Mesendoderm (in vitro differentiated cells): ENCODE data around the gene MSLN.

Source experiments
- DNase-seq: peaks from one replicate; pipeline ENCODE4 v3.0.0; 2013
- H2AK5ac ChIP-seq: 2 replicates; pipeline ENCODE4 v1.6.1; 2013; ENCODE audit warnings: low read length, inconsistent platforms
- H2BK120ac ChIP-seq: 2 replicates; pipeline ENCODE4 v1.6.1; 2013; ENCODE audit warnings: low read depth, mild to moderate bottlenecking, low read length, moderate library complexity, mixed read lengths
- H2BK15ac ChIP-seq: replicated peaks from 2 replicates; pipeline ENCODE4 v1.6.1; 2013; ENCODE audit warnings: low read depth, mild to moderate bottlenecking, moderate library complexity
- H2BK5ac ChIP-seq: 2 replicates; pipeline ENCODE4 v1.6.1; 2013; ENCODE audit warnings: low read length, inconsistent platforms
- H3K18ac ChIP-seq: 2 replicates; pipeline ENCODE4 v1.6.1; 2013; ENCODE audit warnings: mild to moderate bottlenecking, low read length, mixed read lengths
- H3K23ac ChIP-seq: one replicate; pipeline ENCODE4 v1.6.1; 2013; ENCODE audit warnings: low read length
- H3K27ac ChIP-seq: 2 replicates; pipeline ENCODE4 v1.5.1; 2013; ENCODE audit warnings: low read depth, mild to moderate bottlenecking, inconsistent platforms, low read length, moderate library complexity
- H3K27me3 ChIP-seq: 2 replicates; pipeline ENCODE4 v1.6.1; 2013; ENCODE audit warnings: low read length, control low read depth, mild to moderate bottlenecking, inconsistent platforms; ENCODE audit not compliant: insufficient read depth, poor library complexity
- H3K36me3 ChIP-seq: 2 replicates; pipeline ENCODE4 v1.6.1; 2013; ENCODE audit warnings: low read length, inconsistent platforms; ENCODE audit not compliant: control insufficient read depth, insufficient read depth
- H3K4ac ChIP-seq: one replicate; pipeline ENCODE4 v1.6.1; 2013; ENCODE audit warnings: low read depth, mild to moderate bottlenecking, low read length, moderate library complexity
- H3K4me1 ChIP-seq: 2 replicates; pipeline ENCODE4 v1.6.1; 2013; ENCODE audit warnings: low read depth, low read length, inconsistent platforms; ENCODE audit not compliant: control insufficient read depth
- H3K4me2 ChIP-seq: 2 replicates; pipeline ENCODE4 v1.6.1; 2013; ENCODE audit warnings: low read length
- H3K4me3 ChIP-seq: 2 replicates; pipeline ENCODE4 v1.5.1; 2013; ENCODE audit warnings: mild to moderate bottlenecking, low read length
- H3K56ac ChIP-seq: one replicate; pipeline ENCODE4 v1.6.1; 2013; ENCODE audit warnings: low read length
- H3K79me1 ChIP-seq: 2 replicates; pipeline ENCODE4 v1.6.1; 2013; ENCODE audit warnings: low read length, inconsistent platforms
- H3K79me2 ChIP-seq: 2 replicates; pipeline ENCODE4 v1.6.1; 2013; ENCODE audit warnings: mild to moderate bottlenecking, low read length; ENCODE audit not compliant: control insufficient read depth, insufficient read depth
- H3K9ac ChIP-seq: 2 replicates; pipeline ENCODE4 v1.6.1; 2013; ENCODE audit warnings: low read length, inconsistent platforms
- H4K5ac ChIP-seq: one replicate; pipeline ENCODE4 v1.6.1; 2013; ENCODE audit warnings: low read length
- H4K8ac ChIP-seq: one replicate; pipeline ENCODE4 v1.6.1; 2013; ENCODE audit warnings: low read depth, mild to moderate bottlenecking, control low read depth, low read length, moderate library complexity
- WGBS: extraction: QIAGEN DNeasy Blood & Tissue Kit; methylation state at CpG from one replicate; pipeline ENCODE4 v1.1.7; 2013; ENCODE audit warnings: low lambda C conversion rate, missing lambda C conversion rate; ENCODE audit not compliant: insufficient coverage; ENCODE audit errors: extremely low coverage; 5-methylcytosine and 5-hydroxymethylcytosine counted together

MSLN gene

DNA sequence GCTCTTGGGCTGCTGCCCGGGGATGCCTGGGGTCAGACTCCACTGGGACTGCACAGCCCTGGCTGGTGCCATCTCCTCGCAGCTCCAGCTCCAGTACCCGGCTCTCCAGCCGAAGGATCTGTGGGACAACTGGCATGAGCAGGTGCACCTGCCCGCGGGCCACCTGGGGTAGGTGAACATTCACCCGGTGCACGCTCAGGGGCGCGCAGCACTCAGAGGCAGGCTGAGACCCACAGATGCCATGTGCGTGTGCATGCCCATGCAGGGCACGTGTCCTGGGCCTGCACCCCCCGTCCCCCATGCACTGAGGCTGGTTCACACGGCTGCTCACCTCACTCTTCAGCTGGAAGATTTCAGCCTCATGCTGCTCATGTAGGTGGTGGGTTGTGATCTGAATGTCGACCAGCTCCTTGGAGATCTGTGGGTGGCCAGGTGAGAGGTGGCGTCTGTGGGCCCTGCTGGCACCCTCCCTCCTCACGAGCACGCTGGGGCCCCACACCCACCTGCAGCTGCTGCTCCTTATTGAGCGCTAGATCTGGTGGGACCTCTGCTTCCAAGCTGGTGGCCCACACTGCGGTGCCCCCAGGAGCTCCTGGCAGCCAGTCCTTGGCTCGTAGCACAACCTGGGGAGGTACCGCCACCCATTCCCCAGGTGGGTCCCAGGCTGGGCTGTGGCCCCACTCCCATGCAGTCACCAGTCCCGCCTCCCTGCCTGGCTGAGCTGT, 34.9 kb upstream of the MSLN start:
- no peak overlapping the region for H4K5ac ChIP-seq
- no peak overlapping the region for H4K8ac ChIP-seq
- no peak overlapping the region for H2AK5ac ChIP-seq
- DNase-seq: no peak
- no peak overlapping the region for H2BK120ac ChIP-seq
- H2BK5ac ChIP-seq: no peak overlapping the region
- no CpG with 5 or more reads among the region's 23 CpGs for WGBS
- H3K56ac ChIP-seq: no peak overlapping the region
- no peak overlapping the region for H3K4ac ChIP-seq
- no peak overlapping the region for H2BK15ac ChIP-seq
- no peaks in the 10 kb centered on the region for H3K36me3 ChIP-seq
- H3K23ac ChIP-seq: no peak overlapping the region
- H3K4me1 ChIP-seq: no peaks in the 10 kb centered on the region
- no peaks in the 10 kb centered on the region for H3K79me2 ChIP-seq
- H3K9ac ChIP-seq: no peak overlapping the region
- no peak overlapping the region for H3K4me3 ChIP-seq
- H3K27ac ChIP-seq: no peak overlapping the region
- H3K4me2 ChIP-seq: no peak overlapping the region
- no peaks in the 10 kb centered on the region for H3K79me1 ChIP-seq
- no peak overlapping the region for H3K18ac ChIP-seq
- no peaks in the 10 kb centered on the region for H3K27me3 ChIP-seq

- no peak overlapping the region for H4K8ac ChIP-seq
- H3K9ac ChIP-seq: no peak overlapping the region
- no peaks in the 10 kb centered on the region for H3K79me2 ChIP-seq
- no peak overlapping the region for H2BK120ac ChIP-seq
- no peak overlapping the region for H2BK5ac ChIP-seq
- no peak overlapping the region for H3K4me2 ChIP-seq
- H2BK15ac ChIP-seq: no peak overlapping the region
- H3K56ac ChIP-seq: no peak overlapping the region
- no peak overlapping the region for H3K27ac ChIP-seq
- H4K5ac ChIP-seq: no peak overlapping the region
- no peak overlapping the region for H2AK5ac ChIP-seq
- no peak overlapping the region for H3K23ac ChIP-seq
- no peak overlapping the region for H3K4ac ChIP-seq
- no peak overlapping the region for H3K18ac ChIP-seq
- no peaks in the 10 kb centered on the region for H3K79me1 ChIP-seq
- H3K27me3 ChIP-seq: no peaks in the 10 kb centered on the region
- no peak for DNase-seq
- no CpG with 5 or more reads among the region's 9 CpGs for WGBS
- no peaks in the 10 kb centered on the region for H3K4me1 ChIP-seq
- no peak overlapping the region for H3K4me3 ChIP-seq
- no peaks in the 10 kb centered on the region for H3K36me3 ChIP-seq
Measured at GRCh38 chr16:726188-726437, 34.4 kb upstream of the MSLN start.

DNA sequence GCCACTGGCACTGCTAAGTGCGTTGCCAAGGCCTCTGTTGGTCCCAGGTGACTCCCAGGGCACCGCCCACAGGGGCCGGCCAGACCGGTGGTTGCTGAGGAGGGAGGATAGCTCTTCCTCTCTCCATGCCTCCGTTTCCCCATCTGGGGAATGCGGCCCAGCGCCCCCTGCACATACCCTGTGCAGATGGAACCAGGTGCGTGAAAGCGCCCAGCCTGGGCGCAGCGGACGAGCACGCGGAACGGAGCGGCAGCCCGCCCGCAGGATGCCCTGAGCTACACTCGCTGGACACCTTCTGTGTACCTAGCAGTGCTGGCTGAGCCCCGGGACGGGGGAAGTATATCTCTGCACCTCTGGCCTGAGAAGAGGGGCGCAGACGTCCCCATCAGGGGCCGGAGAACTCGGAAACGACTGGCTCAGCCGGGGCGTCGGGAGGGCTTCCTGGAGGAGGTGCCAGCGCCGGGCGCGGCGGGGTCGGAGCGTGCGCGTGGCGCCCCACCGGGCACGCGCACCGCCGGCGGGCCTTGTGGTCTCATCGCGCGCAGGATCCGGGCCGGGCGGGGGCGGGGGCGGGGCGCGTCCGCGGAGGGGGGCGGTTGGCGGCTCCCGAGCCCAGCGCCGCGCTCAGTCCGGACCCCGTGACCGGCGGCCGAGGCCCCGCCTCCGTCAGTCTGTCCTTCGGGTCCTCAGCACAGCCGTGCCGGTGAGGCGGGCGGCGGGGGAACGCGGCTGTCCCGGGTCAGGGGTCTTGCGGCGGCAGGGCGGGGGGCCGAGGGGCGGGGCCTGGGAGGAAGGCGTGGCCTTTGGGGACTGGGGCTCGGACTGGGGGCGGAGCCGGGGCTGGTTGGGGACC, 33.9 kb upstream of the MSLN start, which contains the start of the genes CCDC78 and HAGHL:
TSS of gene CCDC78 (minus strand) at position 6 of the 853 bp plus-strand sequence. CDS start 76 bp downstream, outside the sequence.
TSS of gene HAGHL (plus strand) at position 669 of the 853 bp plus-strand sequence. CDS start 404 bp downstream, outside the sequence.
- Histone ChIP-seq H4K5ac (no peak within 1 kb of the TSS), H3K79me2 (no peaks in the 10 kb centered on the region), H3K18ac (no peak within 1 kb of the TSS), H3K4me1 (no peaks in the 10 kb centered on the region), H4K8ac (no peak within 1 kb of the TSS), H2BK5ac (no peak within 1 kb of the TSS), H2AK5ac (no peak within 1 kb of the TSS), H3K79me1 (no peaks in the 10 kb centered on the region), H3K27me3 (no peaks in the 10 kb centered on the region), H3K56ac (peak within 1 kb of the TSS; percentile 89), H3K27ac (no peak within 1 kb of the TSS), H3K4ac (no peak within 1 kb of the TSS), H2BK15ac (no peak within 1 kb of the TSS), H3K4me2 (peak within 1 kb of the TSS; percentile 77), H3K9ac (peak within 1 kb of the TSS; percentile 73), H3K23ac (peak within 1 kb of the TSS; percentile 24), H2BK120ac (no peak within 1 kb of the TSS), H3K4me3 (peak within 1 kb of the TSS; percentile 13), H3K36me3 (no peaks in the 10 kb centered on the region)
- no CpG with 5 or more reads among the region's 88 CpGs for WGBS
- DNase-seq: peak; percentile 36

DNA sequence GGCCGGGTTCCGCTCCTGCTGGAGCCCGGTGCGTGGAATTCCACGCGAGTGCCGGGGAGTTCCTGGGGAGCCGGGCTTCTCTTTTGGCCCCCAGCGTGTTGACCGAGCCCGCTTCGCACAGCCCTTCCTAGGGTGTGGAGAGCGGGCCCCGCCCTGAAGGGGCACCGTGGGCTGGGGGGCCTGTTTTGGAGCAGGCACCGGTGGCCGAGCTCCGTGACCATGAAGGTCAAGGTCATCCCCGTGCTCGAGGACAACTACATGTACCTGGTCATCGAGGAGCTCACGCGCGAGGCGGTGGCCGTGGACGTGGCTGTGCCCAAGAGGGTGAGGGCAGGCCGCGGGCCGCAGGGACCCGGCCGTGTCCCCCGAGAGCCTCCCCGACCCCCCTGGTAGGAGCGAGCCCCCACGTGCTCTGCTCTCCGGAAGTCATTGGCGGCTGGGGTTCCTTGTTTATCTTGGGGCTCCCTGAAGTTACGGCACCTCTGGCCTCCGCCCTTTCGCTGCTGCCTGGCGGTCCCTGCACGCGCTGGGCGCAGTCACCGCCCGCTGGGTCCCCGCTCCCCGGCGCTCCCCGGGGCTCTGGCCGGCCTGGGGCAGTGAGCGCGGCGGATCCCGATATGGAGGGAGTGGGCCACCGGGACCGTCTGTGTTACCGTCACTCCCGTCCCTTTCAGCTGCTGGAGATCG, 33.1 kb upstream of the MSLN start:
- H3K27ac ChIP-seq: no peak overlapping the region
- H3K4ac ChIP-seq: no peak overlapping the region
- peak overlapping the region; percentile 24 for H3K23ac ChIP-seq
- no peak overlapping the region for H2BK15ac ChIP-seq
- H2BK120ac ChIP-seq: no peak overlapping the region
- H3K36me3 ChIP-seq: no peaks in the 10 kb centered on the region
- no peak overlapping the region for H3K18ac ChIP-seq
- H4K5ac ChIP-seq: no peak overlapping the region
- H3K27me3 ChIP-seq: no peaks in the 10 kb centered on the region
- DNase-seq: no peak
- H2AK5ac ChIP-seq: no peak overlapping the region
- H3K9ac ChIP-seq: peak overlapping the region; percentile 73
- peak overlapping the region; percentile 13 for H3K4me3 ChIP-seq
- no peak overlapping the region for H2BK5ac ChIP-seq
- H3K4me2 ChIP-seq: peak overlapping the region; percentile 77
- H3K79me2 ChIP-seq: no peaks in the 10 kb centered on the region
- no peak overlapping the region for H4K8ac ChIP-seq
- H3K79me1 ChIP-seq: no peaks in the 10 kb centered on the region
- WGBS: no CpG with 5 or more reads among the region's 61 CpGs
- H3K4me1 ChIP-seq: no peaks in the 10 kb centered on the region
- peak overlapping the region; percentile 89 for H3K56ac ChIP-seq

- peak overlapping the region; percentile 59 for H3K4me2 ChIP-seq
- H3K79me1 ChIP-seq: no peaks in the 10 kb centered on the region
- H3K4ac ChIP-seq: no peak overlapping the region
- no peak overlapping the region for H2BK15ac ChIP-seq
- H3K23ac ChIP-seq: peak overlapping the region; percentile 66
- no peaks in the 10 kb centered on the region for H3K4me1 ChIP-seq
- no peak overlapping the region for H3K18ac ChIP-seq
- no peak overlapping the region for H3K27ac ChIP-seq
- H3K79me2 ChIP-seq: no peaks in the 10 kb centered on the region
- no peak overlapping the region for H4K8ac ChIP-seq
- no peak overlapping the region for H2BK120ac ChIP-seq
- H3K27me3 ChIP-seq: no peaks in the 10 kb centered on the region
- H3K9ac ChIP-seq: peak overlapping the region; percentile 66
- H3K36me3 ChIP-seq: peaks cover 1% of the 10 kb centered on the region
- DNase-seq: peak; percentile 75
- H4K5ac ChIP-seq: no peak overlapping the region
- H3K56ac ChIP-seq: peak overlapping the region; percentile 89
- H3K4me3 ChIP-seq: no peak overlapping the region
- no peak overlapping the region for H2BK5ac ChIP-seq
- no peak overlapping the region for H2AK5ac ChIP-seq
- no CpG with 5 or more reads among the region's 80 CpGs for WGBS
Measured at GRCh38 chr16:728131-728889, 32.2 kb upstream of the MSLN start.
